Globus pallidus (tissue), 1 donor: ENCODE measurements around the gene BCAP29.
"Not testable (repeated sequence)": the region's sequence is repeated elsewhere in the genome, so short reads cannot be mapped to it uniquely, and the experiment has no call there.

Source experiments
- DNase-seq: peaks from one replicate; pipeline ENCODE4 v3.0.0-alpha.2; 2015; ENCODE audit warnings: low spot score

Gene BCAP29, protein sequence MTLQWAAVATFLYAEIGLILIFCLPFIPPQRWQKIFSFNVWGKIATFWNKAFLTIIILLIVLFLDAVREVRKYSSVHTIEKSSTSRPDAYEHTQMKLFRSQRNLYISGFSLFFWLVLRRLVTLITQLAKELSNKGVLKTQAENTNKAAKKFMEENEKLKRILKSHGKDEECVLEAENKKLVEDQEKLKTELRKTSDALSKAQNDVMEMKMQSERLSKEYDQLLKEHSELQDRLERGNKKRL

DNA sequence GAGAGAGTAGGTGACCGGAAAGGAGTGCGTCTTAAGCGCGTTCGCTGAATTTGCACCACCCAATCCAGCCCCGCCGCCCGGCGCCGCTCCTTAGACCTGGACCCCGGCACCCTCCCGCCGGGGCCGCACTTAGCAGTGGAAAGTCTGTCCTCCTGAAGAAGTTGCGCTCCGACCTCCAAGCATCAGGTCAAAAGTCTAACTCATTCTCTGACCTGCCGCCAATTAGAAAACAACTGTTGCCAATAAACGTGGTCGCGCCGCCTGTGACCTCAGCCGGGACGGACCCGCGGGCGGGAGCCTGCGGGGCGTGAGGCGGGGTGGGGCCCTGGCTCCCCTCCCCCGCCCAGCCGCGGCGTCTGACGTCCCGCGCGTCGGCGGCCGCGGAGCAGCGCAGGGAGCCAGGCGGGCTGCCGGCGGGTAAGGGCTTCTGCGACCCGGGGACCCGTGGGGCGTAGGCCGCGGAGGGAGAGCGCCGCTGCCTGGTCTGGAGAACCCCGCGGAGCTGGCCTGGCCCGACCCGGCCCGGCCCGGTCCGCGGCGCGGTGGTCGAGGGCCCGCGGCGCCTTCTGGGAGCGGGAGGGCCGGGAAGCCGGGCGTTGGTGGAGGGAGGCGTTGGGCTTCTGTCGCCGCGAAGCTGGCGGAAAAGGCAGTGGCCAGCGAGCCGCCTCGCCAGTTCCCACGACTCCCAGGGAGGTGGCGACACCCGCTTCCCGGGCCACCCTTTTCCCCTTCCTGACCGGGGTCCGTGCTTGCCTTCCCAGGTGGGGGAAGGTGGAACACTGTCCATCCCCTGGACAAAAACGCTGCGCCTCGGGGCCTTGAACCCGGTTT, at the start of gene BCAP29:
BCAP29 (plus strand) TSS at position 362 of the 831 bp plus-strand sequence. CDS start 527 bp downstream, outside the sequence.
- DNase-seq: peak; percentile 70

GRCh38 chr7:107530751-107531150, 49.3 kb upstream of the BCAP29 start:
- DNase-seq: no peak

DNA sequence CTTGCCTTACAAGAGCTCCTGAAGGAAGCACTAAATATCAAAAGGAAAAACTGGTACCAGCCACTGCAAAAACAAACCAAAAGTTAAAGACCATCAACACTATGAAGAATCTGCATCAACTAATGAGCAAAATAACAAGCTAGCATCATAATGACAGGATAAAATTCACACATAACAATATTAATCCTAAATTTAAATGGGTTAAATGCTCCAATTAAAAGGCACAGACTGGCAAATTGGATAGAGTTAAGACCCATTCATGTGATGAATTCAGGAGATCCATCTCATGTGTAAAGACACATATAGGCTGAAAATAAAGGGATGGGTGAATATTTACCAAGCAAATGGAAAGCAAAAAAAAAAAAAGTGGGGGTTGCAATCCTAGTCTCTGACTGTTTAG, 45.9 kb upstream of the BCAP29 start:
- no peak for DNase-seq

DNA sequence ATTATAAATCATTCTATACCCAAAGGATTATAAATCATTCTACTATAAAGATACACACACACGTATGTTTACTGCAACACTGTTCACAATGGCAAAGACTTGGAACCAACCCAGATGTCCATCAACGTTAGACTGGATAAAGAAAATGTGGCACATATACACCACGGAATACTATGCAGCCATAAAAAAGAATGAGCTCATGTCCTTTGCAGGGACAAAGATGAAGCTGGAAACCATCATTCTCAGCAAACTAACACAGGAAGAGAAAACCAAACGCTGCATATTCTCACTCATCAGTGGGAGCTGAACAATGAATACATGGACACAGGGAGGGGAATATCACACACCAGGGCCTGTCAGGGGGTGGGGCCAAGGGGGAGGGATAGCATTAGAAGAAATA, 42.8 kb upstream of the BCAP29 start:
- not testable (repeated sequence) for DNase-seq

DNA sequence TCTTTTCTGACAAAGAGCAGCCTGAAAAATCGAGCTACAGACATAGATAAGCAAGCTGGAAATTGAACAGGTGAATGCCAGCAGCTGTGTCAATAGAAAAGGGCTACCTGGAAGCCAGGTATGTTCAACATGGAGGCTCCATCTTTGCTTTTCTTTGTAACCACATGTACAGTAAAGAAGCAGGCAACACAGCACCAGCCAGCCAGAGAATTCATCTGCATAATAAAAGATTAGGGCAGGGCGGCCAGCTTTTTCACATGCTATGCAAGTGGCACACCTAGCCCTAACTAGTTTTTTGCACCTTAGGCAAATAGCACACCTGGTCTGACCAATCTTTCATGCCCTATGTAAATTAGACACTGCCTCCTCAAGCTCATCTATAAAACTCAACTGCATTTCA, 42.0 kb upstream of the BCAP29 start:
- no peak for DNase-seq

- DNase-seq: no peak
Measured at GRCh38 chr7:107543338-107543993, 36.6 kb upstream of the BCAP29 start.

DNA sequence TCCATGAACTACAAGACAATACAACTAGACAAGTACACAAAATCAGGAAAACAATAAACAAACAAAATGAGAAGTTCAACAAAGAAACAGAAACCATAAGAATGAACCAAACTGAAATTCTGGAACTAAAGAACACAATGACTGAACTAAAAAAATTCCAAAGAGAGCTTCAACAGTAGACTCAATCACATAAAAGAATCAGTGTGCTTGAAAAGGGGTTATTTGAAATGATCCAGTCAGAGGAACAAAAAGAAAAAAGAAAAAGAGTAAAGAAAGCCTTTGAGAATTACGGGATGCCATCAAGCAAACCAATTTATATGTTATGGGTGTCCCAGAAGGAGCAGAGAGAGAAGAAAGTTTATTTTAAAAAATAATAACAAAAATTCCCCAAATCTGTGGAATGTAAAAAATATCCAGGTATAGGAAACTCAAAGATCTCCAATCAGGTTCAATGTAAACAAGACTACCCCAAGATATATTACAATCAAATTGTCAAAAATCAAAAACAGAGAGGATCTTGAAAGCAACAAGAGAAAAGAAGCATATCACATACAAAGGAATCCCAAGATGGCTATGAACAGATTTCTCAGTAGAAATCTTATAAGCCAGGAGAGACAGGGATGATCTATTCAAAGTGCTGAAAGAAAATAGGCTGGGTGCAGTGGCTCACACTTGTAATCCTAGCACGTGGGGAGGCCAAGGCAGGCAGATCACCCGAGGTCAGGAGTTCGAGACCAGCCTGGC, 35.0 kb upstream of the BCAP29 start:
- DNase-seq: no peak

DNA sequence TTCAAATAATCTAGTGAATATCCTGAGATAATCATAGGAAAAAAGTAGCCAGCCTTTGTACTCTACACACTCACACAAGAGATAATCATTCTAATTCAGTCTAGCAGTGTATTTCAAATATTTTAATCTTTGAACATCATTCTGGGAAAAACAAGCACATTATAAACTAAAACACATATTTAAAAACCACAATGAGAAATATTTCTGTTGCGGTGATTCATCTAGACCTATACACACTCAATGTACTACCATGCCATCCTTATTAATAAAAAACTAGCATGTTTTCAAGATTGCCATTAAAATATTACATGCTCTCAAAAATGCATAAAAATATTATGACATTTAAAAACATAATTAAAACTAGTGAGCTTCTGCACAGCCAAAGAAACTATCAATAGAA, 28.1 kb upstream of the BCAP29 start:
- DNase-seq: no peak

DNA sequence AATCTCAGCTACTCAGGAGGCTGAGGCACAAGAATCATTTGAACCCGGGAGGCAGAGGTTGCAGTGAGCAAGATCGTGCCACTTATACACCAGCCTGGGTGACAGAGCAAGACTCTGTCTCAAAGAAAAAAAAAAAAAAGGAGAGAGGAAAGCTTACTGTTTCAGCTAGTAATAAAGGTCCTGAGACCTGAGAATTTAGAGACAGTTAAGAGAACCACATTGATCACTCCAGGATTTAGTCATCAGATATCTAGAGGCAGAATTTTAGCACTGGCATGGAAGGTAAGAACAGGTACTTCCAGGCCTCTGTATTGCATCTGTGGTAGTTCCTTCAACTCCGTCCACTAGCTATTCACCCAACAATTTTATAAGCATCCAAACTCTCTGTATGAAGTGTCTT, 24.2 kb upstream of the BCAP29 start:
- no peak for DNase-seq

- no peak for DNase-seq
Measured at GRCh38 chr7:107559864-107560263, 20.2 kb upstream of the BCAP29 start.

GRCh38 chr7:107560898-107561516, 19.0 kb upstream of the BCAP29 start:
- no peak for DNase-seq

DNA sequence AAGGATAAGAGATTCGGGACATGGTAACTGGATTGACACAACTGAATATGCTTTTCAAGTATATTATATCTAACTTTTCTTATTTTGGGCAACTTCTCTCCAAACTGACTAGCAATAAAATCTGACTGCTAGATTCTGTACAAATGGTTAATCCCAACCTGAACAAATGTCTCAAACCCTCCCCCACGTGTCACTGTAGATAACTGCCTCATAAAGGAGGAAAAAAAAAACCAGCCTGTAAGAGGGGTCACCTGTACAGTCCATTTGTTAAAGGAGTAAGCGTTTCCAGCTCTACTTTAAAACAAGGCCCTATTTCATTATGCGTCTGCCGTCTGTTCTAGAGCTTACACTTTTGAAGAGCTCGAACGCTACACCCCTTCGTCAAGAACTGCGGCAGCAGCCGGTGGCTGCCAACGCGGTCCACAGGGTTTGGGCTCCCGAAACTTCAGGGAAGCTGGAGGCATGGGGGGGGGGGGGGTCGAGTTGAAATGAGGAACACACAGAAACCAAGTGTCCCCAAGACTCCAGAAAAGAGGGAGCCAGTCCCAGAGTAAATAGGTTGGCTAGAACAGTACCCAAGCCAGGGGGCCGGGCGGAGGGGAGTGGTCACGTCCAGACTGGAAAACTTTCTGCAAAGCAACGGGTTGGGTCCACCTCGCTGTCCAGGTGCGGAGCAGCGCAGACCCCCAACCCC, 16.8 kb upstream of the BCAP29 start:
- DNase-seq: no peak

DNA sequence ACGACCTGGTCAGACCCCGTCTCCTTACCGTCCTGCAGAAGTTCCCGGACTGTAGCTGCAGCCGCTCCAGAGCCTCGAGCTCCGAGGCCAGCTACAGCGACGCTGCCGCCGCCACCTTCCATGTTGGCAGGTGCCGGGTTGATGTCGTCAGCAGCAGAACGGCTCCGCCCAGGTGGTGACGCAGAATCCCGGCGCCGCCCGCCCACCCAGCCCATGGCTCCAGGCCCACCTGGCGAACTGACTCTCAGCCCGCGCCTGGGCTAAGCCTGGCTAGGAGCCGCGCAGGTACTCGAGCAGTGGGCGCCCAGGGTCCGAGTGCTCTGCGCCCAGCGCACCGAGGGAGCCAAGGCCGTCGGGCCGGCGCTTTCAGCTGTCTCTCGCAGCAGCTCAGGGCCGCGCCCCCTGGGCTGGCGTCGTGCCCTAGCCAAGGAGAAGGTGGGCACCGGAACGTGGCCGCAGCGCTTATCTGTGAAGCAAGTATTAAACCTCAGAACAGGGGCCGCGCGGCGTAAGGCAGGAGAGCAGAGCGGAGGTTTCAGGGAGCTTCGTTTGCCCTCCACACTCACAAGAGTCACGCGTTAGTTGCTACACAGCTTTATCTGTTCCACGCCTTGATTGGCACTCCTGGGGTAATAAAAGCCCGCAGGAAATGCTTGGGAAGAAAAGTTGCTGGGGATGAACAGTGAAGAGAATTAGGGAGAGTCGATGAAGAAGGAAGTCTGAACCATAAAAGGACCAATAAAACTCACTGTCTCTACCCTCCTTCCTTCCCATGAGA, 16.1 kb upstream of the BCAP29 start, which contains the start of the genes COG5 and DUS4L:
COG5 (minus strand) TSS at position 146 of the 778 bp plus-strand sequence; CDS start at position 122, 24 bp downstream.
DUS4L (plus strand) TSS at position 197 of the 778 bp plus-strand sequence. CDS start 3,100 bp downstream, outside the sequence.
- DNase-seq: peak; percentile 73

DNA sequence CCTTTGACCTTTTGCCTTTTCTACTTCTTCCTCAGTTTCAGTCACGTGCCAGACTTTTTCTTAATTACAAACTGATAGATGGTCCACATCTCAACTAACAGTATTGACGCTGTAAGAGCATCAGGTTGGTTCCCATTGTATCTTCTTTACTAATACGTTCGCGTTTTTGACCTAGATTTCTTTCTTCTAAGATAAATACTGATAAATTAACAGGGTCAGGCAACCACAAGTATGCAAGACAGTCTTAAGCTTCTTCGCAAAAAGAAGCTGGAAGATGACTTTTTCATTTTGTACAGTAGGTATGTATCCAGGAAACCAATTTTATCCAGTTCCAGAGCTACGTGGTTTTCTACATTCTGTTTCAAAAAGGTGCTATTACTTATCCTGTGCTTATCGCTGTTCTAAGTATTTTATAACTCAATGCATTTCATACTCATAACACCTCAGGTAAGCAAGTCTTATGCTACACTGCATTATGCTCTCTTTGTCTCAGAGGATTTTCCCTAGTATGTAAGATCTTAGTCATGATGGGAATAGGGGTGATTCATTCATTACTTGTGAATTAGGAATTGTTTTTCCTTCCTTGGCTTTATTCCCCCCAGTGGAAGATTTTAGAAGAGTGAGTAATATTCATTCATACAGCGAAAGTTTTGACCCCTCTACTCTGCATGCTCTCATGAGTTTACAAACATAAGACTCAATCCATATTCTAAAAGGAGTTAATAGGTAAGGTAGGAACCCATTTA, 15.3 kb upstream of the BCAP29 start:
- no peak for DNase-seq

- DNase-seq: no peak
Measured at GRCh38 chr7:107570298-107570697, 9.7 kb upstream of the BCAP29 start.

DNA sequence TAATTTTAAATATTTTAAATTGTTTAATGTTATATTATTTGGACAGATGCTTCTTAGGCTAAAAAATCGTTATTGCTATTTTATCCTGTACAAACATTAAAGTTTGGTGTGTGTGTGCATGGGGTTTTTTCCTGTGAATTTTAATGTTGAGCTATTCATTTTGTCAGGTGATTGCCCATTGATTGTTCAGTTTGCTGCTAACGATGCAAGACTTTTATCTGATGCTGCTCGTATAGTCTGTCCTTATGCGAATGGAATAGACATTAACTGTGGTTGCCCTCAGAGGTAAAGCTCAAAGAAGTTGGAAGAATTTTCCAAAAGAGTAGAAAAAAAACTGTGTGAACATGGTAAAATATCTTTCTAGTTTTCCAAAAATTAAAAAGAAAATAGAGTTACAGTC, 6.5 kb upstream of the BCAP29 start:
- DNase-seq: no peak

DNA sequence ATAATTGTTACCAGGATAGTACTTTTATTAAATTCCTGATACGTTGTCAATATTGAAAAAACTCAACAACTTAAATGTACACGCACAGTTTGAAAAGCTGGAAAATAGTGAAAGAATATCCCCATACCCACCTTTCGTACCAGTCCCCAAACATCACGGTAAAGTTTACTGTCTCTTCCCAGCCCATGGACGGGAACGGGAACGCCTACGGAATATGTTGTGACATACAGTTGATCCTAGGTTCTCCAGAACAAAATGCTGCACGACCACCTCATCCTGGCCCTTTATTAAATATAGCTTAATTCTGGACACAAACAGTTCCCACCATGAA, 527 bp upstream of the BCAP29 start:
- DNase-seq: no peak

GRCh38 chr7:107580716-107581383, 804 bp downstream of the BCAP29 start:
- DNase-seq: no peak
